SK-N-SH (cell line): ENCODE results near the gene SIRPB2. TPM values are rescaled to one million over a fixed set of nuclear protein-coding genes. Genes with fewer than 3 reads are reported as not detected.

Experiments used
- CTCF ChIA-PET: fragments of 300-600, 350-600 bp; formaldehyde crosslinking; extraction: SDS; loops from one replicate; lab custom pipeline; 2021; lab: Yijun Ruan, JAX
- POLR2A ChIA-PET: fragments of 350-600 bp; sonication (Branson Sonifier 250); formaldehyde crosslinking; extraction: SDS; loops from one replicate; lab custom pipeline; 2020; ENCODE audit warnings: antibody characterized with exemption, inconsistent platforms; lab: Yijun Ruan, JAX
- DNase-seq: peaks from one replicate; pipeline ENCODE4 v3.0.0; 2012
- H2AFZ ChIP-seq: fragments of 200-600 bp; sonication (generic); 2 replicates; pipeline ENCODE4 v1.8.1; 2016; ENCODE audit warnings: antibody characterized with exemption, mild to moderate bottlenecking, low read depth
- H3F3A ChIP-seq: fragments of 200-600 bp; sonication (generic); replicated peaks from 2 replicates; pipeline ENCODE3; 2016; ENCODE audit warnings: antibody characterized with exemption, mild to moderate bottlenecking; ENCODE audit not compliant: insufficient read depth
- H3K27ac ChIP-seq, 2 experiments: fragments of 200-500 bp in 1 of 2; fragments of 200-600 bp in 1 of 2; sonication (Bioruptor generic) in 1 of 2; sonication (generic), shearing (Covaris generic) in 1 of 2; 2 replicates each; pipeline versions ENCODE4 v1.5.1 to v1.6.1; 2014 to 2016; ENCODE audit warnings: low read depth in 2 of 2, inconsistent platforms in 1 of 2, low read length in 1 of 2, mild to moderate bottlenecking in 1 of 2, mixed read lengths in 1 of 2
- H3K27me3 ChIP-seq: fragments of 200-600 bp; sonication (generic), shearing (Covaris generic); 2 replicates; pipeline ENCODE4 v1.6.1; 2016; ENCODE audit warnings: mixed run types; ENCODE audit not compliant: insufficient read depth
- H3K36me3 ChIP-seq, 2 experiments: fragments of 200-500 bp in 1 of 2; fragments of 200-600 bp in 1 of 2; sonication (Bioruptor generic) in 1 of 2; sonication (generic) in 1 of 2; replicated peaks in 1 of 2; 2 replicates each; pipeline versions ENCODE3 to v1.5.1; 2014 to 2016; ENCODE audit warnings: low read length in 1 of 2, mild to moderate bottlenecking in 1 of 2; ENCODE audit not compliant: insufficient read depth in 2 of 2, control insufficient read depth in 1 of 2
- H3K4me1 ChIP-seq, 2 experiments: fragments of 200-500 bp in 1 of 2; fragments of 200-600 bp in 1 of 2; sonication (Bioruptor generic) in 1 of 2; sonication (generic), shearing (Covaris generic) in 1 of 2; 2 replicates each; pipeline versions ENCODE4 v1.5.1 to v1.6.1; 2014 to 2016; ENCODE audit warnings: low read depth in 1 of 2, low read length in 1 of 2, mixed run types in 1 of 2; ENCODE audit not compliant: insufficient read depth in 2 of 2, control insufficient read depth in 1 of 2
- H3K4me2 ChIP-seq: fragments of 200-600 bp; sonication (generic), shearing (Covaris generic); 2 replicates; pipeline ENCODE4 v1.6.1; 2017; ENCODE audit warnings: mixed run types
- H3K4me3 ChIP-seq, 2 experiments: fragments of 200-500 bp in 1 of 2; fragments of 200-600 bp in 1 of 2; sonication (Bioruptor generic) in 1 of 2; sonication (generic), shearing (Covaris generic) in 1 of 2; 2 replicates each; pipeline versions ENCODE4 v1.5.1 to v1.8.1; 2014 to 2016; ENCODE audit warnings: low read depth in 2 of 2, inconsistent platforms in 1 of 2, low read length in 1 of 2, mild to moderate bottlenecking in 1 of 2, mixed read lengths in 1 of 2, moderate library complexity in 1 of 2
- H3K79me2 ChIP-seq: fragments of 200-600 bp; sonication (generic); 2 replicates; pipeline ENCODE4 v1.8.1; 2017; ENCODE audit warnings: mild to moderate bottlenecking; ENCODE audit not compliant: insufficient read depth
- H3K9ac ChIP-seq: fragments of 200-600 bp; sonication (generic); 2 replicates; pipeline ENCODE4 v1.6.1; 2017; ENCODE audit warnings: mixed run types
- H3K9me2 ChIP-seq: fragments of 200-600 bp; sonication (generic); 2 replicates; pipeline ENCODE4 v1.6.1; 2017; ENCODE audit warnings: mixed run types
- H3K9me3 ChIP-seq: fragments of 200-600 bp; sonication (generic); 2 replicates; pipeline ENCODE4 v1.6.1; 2017; ENCODE audit warnings: mixed run types, mild to moderate bottlenecking, moderate library complexity
- H4K20me1 ChIP-seq: fragments of 200-600 bp; sonication (generic); 2 replicates; pipeline ENCODE4 v1.6.1; 2017; ENCODE audit warnings: mild to moderate bottlenecking, mixed run types; ENCODE audit not compliant: insufficient read depth
- CTCF ChIP-seq: fragments of 200-600 bp; sonication (generic); IDR thresholded peaks from 2 replicates; pipeline ENCODE4 v1.6.1; 2017; ENCODE audit warnings: antibody characterized with exemption, mild to moderate bottlenecking, moderate library complexity
- ELF1 ChIP-seq: IDR thresholded peaks from 2 replicates; pipeline ENCODE4 v1.4.0; 2012
- EP300 ChIP-seq, 2 experiments: IDR thresholded peaks; 2 replicates each; pipeline versions ENCODE4 v1.4.0 to v1.6.1; 2012; ENCODE audit warnings: borderline replicate concordance in 1 of 2, low read depth in 1 of 2, low read length in 1 of 2
- FOSL2 ChIP-seq: IDR thresholded peaks from 2 replicates; pipeline ENCODE4 v1.4.0; 2012; ENCODE audit warnings: low read depth, mild to moderate bottlenecking, moderate library complexity, borderline replicate concordance
- FOXM1 ChIP-seq: IDR thresholded peaks from 2 replicates; pipeline ENCODE4 v1.4.0; 2012; ENCODE audit warnings: low read depth, mild to moderate bottlenecking
- GATA2 ChIP-seq: sonication (generic); formaldehyde crosslinking; IDR thresholded peaks from 2 replicates; pipeline ENCODE4 v1.5.0; 2020; ENCODE audit warnings: mild to moderate bottlenecking, missing genetic modification reagents
- JUND ChIP-seq: IDR thresholded peaks from 2 replicates; pipeline ENCODE4 v1.4.0; 2012
- MAX ChIP-seq: IDR thresholded peaks from 2 replicates; pipeline ENCODE4 v1.4.0; 2012; ENCODE audit warnings: low read depth
- RCOR1 ChIP-seq: fragments of 150-350 bp; IDR thresholded peaks from 2 replicates; pipeline ENCODE4 v1.6.1; 2017; ENCODE audit warnings: antibody characterized with exemption, low read length
- RFX5 ChIP-seq: IDR thresholded peaks from 2 replicates; pipeline ENCODE4 v1.6.1; 2012; ENCODE audit warnings: mild to moderate bottlenecking, improper control_type of control experiment, low read length
- SIN3A ChIP-seq: IDR thresholded peaks from 2 replicates; pipeline ENCODE4 v1.6.1; 2012; ENCODE audit warnings: low read depth, mild to moderate bottlenecking, low read length, moderate library complexity, borderline replicate concordance
- SMC3 ChIP-seq: IDR thresholded peaks from 2 replicates; pipeline ENCODE4 v1.6.1; 2012; ENCODE audit warnings: low read depth, low read length, improper control_type of control experiment
- WGBS: methylation state at CpG from one replicate; pipeline ENCODE4 v1.1.6; 2017; ENCODE audit warnings: low lambda C conversion rate; 5-methylcytosine and 5-hydroxymethylcytosine counted together
- polyA plus RNA-seq, 3 experiments: library from polyadenylated mRNA; depleted of rRNA; stranded (reverse); fragments of >200 nt; gene quantifications; 2 replicates each; pipeline ENCODE4 v1.2.3, GENCODE V29; 2012

Gene SIRPB2
- polyA plus RNA-seq, 1 of the 3 experiments (the other 2 are of a cell fraction): not detected

DNA sequence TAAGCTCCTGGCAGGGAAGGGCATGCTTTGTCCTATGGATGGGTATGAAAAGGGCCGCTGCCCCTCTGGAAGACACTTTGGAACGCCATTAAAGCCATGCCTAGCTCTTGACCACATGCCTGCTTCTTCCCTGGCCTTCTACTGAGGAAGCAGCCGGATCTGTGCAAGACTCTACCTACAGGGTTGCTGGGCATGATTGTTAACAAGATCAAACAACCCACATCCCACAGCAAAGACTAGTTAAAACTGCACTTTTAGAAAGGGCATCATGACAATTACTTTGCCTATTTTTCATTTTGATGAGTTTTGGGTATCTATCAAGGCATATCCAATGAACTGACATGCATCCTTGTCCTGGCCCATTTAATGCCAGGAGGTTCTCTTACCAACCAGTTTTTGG is 50.1 kb downstream of the SIRPB2 start:
- H3K36me3 ChIP-seq: peaks cover 30 to 51% of the 10 kb centered on the region in 2 experiments
- no peaks in the 10 kb centered on the region for H3K79me2 ChIP-seq
- no peak overlapping the region for H3K4me2 ChIP-seq
- H3K9ac ChIP-seq: no peak overlapping the region
- no peak overlapping the region for H3K27ac ChIP-seq
- no peaks in the 10 kb centered on the region for H3K9me3 ChIP-seq
- H3K27me3 ChIP-seq: no peaks in the 10 kb centered on the region
- no peak overlapping the region for H3K4me3 ChIP-seq
- ChIA-PET POLR2A (no interaction called here), CTCF (interaction anchor here (1.1 to 1.2 kb wide), 2 partner anchors 125 to 333 kb away, joined by 3 read pairs; no protein-coding TSS in a partner anchor)
- no peaks in the 10 kb centered on the region for H4K20me1 ChIP-seq
- H2AFZ ChIP-seq: no peak overlapping the region
- H3K4me1 ChIP-seq: no peaks in the 10 kb centered on the region
- no peak for DNase-seq
- no peak for TF ChIP-seq GATA2 (CRISPR knock-in tag)
- no peak for TF ChIP-seq SMC3
- TF ChIP-seq RCOR1: no peak
- no peak for TF ChIP-seq MAX
- TF ChIP-seq EP300 (IDR thresholded peaks at IDR 0.05; ENCODE audit: borderline replicate concordance in 1 of 2, low read depth in 1 of 2, low read length in 1 of 2): no peak
- no peak for TF ChIP-seq FOXM1
- TF ChIP-seq FOSL2: no peak
- no peak for TF ChIP-seq SIN3A
- H3F3A ChIP-seq: no peaks in the 10 kb centered on the region
- WGBS: 40% methylated on average over 1 of the region's 3 CpGs
- H3K9me2 ChIP-seq: no peaks in the 10 kb centered on the region

DNA sequence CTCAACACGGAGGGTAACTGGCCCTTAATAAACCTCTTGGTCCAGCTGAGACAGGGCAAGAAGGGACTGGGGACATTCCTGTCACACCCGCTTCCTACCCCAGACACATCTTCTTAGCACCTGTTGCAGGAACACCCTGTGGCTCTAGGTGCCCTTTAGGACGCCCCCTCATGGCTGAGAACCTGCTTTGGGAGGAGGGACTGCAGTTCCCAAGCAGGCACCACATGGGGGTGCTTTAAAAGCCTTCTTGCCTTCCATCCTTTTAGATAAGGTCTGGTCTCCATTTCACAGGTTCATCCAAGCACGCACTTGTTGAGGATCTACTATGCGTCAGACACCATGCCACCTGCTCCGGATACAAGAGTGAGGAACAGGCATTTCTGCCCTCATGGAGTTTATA is 51.2 kb downstream of the SIRPB2 start:
- ChIA-PET CTCF (interaction anchor here (0.9 to 5.5 kb wide), 4 partner anchors 10 to 128 kb away, joined by 3 to 31 read pairs (median 3); no protein-coding TSS in a partner anchor), POLR2A (no interaction called here)
- Histone ChIP-seq H3K9me3 (no peaks in the 10 kb centered on the region), H3F3A (no peaks in the 10 kb centered on the region), H3K27me3 (no peaks in the 10 kb centered on the region), H3K4me2 (no peak overlapping the region), H3K36me3 (peaks cover 21 to 39% of the 10 kb centered on the region in 2 experiments), H3K27ac (no peak overlapping the region), H3K4me1 (no peaks in the 10 kb centered on the region), H4K20me1 (no peaks in the 10 kb centered on the region), H3K79me2 (no peaks in the 10 kb centered on the region), H2AFZ (no peak overlapping the region), H3K9me2 (no peaks in the 10 kb centered on the region), H3K4me3 (no peak overlapping the region), H3K9ac (no peak overlapping the region)
- TF ChIP-seq RFX5 (no peak), ELF1 (no peak), JUND (no peak), CTCF (peak; percentile 41)
- DNase-seq: peak; percentile 10
- 86% methylated on average over 6 of the region's 6 CpGs for WGBS
